ENCODE data around the gene NT5E.

NT5E gene

GRCh38 chr6:85419046-85419759 is 30.7 kb upstream of the NT5E start:
- no peak overlapping the region for H3K4me2 ChIP-seq (ENCODE audit: low read length)

GRCh38 chr6:85420551-85420950 is 29.3 kb upstream of the NT5E start:
- Histone ChIP-seq H3K27ac (ENCODE audit: low read depth, low read length) (no peak overlapping the region), H3K27me3 (ENCODE audit: control insufficient read depth, low read length) (no peaks in the 10 kb centered on the region), H3K4me2 (ENCODE audit: low read length) (no peak overlapping the region), H3K4me3 (ENCODE audit: low read length) (no peak overlapping the region), H3K36me3 (ENCODE audit: control insufficient read depth, low read length) (no peaks in the 10 kb centered on the region), H3F3A (ENCODE audit: control insufficient read depth, insufficient read depth) (no peaks in the 10 kb centered on the region), H3K9me2 (replicated peaks; ENCODE audit: control insufficient read depth, low read length) (no peaks in the 10 kb centered on the region), H3K4me1 (ENCODE audit: control insufficient read depth, low read length) (no peaks in the 10 kb centered on the region), H3K79me2 (ENCODE audit: control insufficient read depth, low read length) (no peaks in the 10 kb centered on the region), H4K20me1 (ENCODE audit: control insufficient read depth, insufficient read depth, low read depth, low read length) (no peaks in the 10 kb centered on the region), H3K9me3 (ENCODE audit: control insufficient read depth, insufficient read depth, low read length) (no peaks in the 10 kb centered on the region)
- TF ChIP-seq CTCF (IDR thresholded peaks at IDR 0.05; ENCODE audit: low read depth, low read length, poor library complexity, severe bottlenecking) (no peak), EZH2phosphoT487 (IDR thresholded peaks at IDR 0.05; ENCODE audit: borderline replicate concordance, low read length) (no peak)

More at GRCh38 chr6:85419046-85419759, 30.7 kb upstream of the NT5E start:
- H3F3A ChIP-seq (ENCODE audit: control insufficient read depth, insufficient read depth), result no peaks in the 10 kb centered on the region
- H3K27me3 ChIP-seq (ENCODE audit: control insufficient read depth, low read length), result no peaks in the 10 kb centered on the region
- H3K4me1 ChIP-seq (ENCODE audit: control insufficient read depth, low read length), result no peaks in the 10 kb centered on the region
- H3K36me3 ChIP-seq (ENCODE audit: control insufficient read depth, low read length), result no peaks in the 10 kb centered on the region
- H3K27ac ChIP-seq (ENCODE audit: low read depth, low read length), result no peak overlapping the region
- H4K20me1 ChIP-seq (ENCODE audit: control insufficient read depth, insufficient read depth, low read depth, low read length), result no peaks in the 10 kb centered on the region
- H3K9me3 ChIP-seq (ENCODE audit: control insufficient read depth, insufficient read depth, low read length), result no peaks in the 10 kb centered on the region
- no peaks in the 10 kb centered on the region for H3K79me2 ChIP-seq (ENCODE audit: control insufficient read depth, low read length)
- no peaks in the 10 kb centered on the region for H3K9me2 ChIP-seq (replicated peaks; ENCODE audit: control insufficient read depth, low read length)
- no peak for TF ChIP-seq EZH2phosphoT487 (IDR thresholded peaks at IDR 0.05; ENCODE audit: borderline replicate concordance, low read length)
- TF ChIP-seq CTCF (IDR thresholded peaks at IDR 0.05; ENCODE audit: low read depth, low read length, poor library complexity, severe bottlenecking), result no peak
- no peak overlapping the region for H3K4me3 ChIP-seq (ENCODE audit: low read length)

- no peak overlapping the region for H3K27ac ChIP-seq (ENCODE audit: low read depth, low read length)
- H3K27me3 ChIP-seq (ENCODE audit: control insufficient read depth, low read length), result no peaks in the 10 kb centered on the region
- H3F3A ChIP-seq (ENCODE audit: control insufficient read depth, insufficient read depth), result no peaks in the 10 kb centered on the region
- H3K79me2 ChIP-seq (ENCODE audit: control insufficient read depth, low read length), result no peaks in the 10 kb centered on the region
- H3K9me2 ChIP-seq (replicated peaks; ENCODE audit: control insufficient read depth, low read length), result no peaks in the 10 kb centered on the region
- H3K36me3 ChIP-seq (ENCODE audit: control insufficient read depth, low read length), result no peaks in the 10 kb centered on the region
- no peaks in the 10 kb centered on the region for H3K4me1 ChIP-seq (ENCODE audit: control insufficient read depth, low read length)
- H3K9me3 ChIP-seq (ENCODE audit: control insufficient read depth, insufficient read depth, low read length), result no peaks in the 10 kb centered on the region
- TF ChIP-seq EZH2phosphoT487 (IDR thresholded peaks at IDR 0.05; ENCODE audit: borderline replicate concordance, low read length) (no peak), CTCF (IDR thresholded peaks at IDR 0.05; ENCODE audit: low read depth, low read length, poor library complexity, severe bottlenecking) (no peak)
- no peak overlapping the region for H3K4me3 ChIP-seq (ENCODE audit: low read length)
- no peaks in the 10 kb centered on the region for H4K20me1 ChIP-seq (ENCODE audit: control insufficient read depth, insufficient read depth, low read depth, low read length)
- H3K4me2 ChIP-seq (ENCODE audit: low read length), result no peak overlapping the region
These were observed 28.7 kb upstream of the NT5E start for GRCh38 chr6:85421181-85421580.
